Measurements from ENCODE around the gene WDR55.
"Not testable (repeated sequence)": the region's sequence is repeated elsewhere in the genome, so short reads cannot be mapped to it uniquely, and the experiment has no call there.

WDR55 gene, protein sequence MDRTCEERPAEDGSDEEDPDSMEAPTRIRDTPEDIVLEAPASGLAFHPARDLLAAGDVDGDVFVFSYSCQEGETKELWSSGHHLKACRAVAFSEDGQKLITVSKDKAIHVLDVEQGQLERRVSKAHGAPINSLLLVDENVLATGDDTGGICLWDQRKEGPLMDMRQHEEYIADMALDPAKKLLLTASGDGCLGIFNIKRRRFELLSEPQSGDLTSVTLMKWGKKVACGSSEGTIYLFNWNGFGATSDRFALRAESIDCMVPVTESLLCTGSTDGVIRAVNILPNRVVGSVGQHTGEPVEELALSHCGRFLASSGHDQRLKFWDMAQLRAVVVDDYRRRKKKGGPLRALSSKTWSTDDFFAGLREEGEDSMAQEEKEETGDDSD

DNA sequence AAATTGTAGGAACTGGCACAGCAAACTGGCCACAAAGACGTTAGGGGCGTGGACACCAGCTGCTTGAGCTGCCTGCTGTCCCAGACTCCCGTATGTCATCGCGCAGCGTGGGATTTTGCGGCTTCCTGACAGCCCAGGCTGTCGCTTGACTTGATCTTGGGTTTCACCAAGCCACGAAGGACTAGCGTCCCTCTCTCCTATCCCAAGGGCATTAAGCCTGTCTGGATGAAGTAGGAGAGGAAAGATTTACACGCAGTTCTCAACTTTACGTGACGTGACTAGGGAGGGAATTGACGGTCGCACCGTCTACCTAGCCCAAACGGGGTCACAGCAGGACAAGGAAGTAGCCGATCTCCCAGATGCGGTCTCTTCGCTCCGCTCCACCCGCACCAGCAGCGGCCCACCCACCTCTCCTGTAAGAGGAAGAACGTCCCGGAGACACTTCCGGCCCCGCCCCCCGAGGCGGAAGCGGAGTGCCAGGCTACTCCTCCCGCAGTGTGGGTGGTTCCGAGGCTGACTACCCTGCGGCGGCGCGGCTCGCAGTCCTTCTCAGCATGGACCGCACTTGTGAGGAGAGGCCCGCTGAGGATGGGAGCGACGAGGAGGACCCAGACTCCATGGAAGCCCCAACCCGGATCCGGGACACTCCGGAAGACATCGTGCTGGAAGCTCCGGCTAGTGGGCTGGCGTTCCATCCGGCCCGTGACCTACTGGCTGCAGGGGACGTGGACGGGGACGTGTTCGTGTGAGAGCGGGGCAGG lies at the start of gene WDR55:
WDR55 (plus strand) TSS at position 546 of the 761 bp plus-strand sequence; CDS start at position 555, 9 bp downstream.
- Mint-ChIP-seq H3K4me1 (peaks cover 37% of the 10 kb centered on the region), H3K9me3 (no peaks in the 10 kb centered on the region), H3K27ac (peak within 1 kb of the TSS; percentile 97), H3K4me3 (peak within 1 kb of the TSS; percentile 100), H3K36me3 (peaks cover 81% of the 10 kb centered on the region)
- ATAC-seq: peak; percentile 98
- peak; percentile 88 to 97 for DNase-seq (ENCODE audit: low spot score in 2 of 2)

DNA sequence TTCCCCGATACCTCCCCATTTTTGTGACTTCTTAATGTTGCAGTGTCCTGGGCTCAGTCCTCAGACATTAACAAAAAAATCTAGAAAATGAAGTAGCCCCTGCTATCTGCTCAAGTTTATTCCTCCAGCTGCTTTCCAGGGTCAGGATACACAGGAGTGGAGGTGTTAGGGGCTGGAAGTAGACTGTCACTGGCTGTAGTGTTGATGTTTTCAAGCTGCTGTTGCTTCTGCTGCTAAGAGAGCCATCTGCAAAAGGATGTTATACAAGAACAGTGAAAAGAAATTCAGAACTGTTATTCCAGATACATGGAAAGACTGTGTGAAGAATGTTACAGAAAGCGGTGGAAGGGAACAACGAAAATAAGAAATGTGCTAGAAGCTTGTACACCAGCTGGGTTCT lies 42.4 kb upstream of the WDR55 start:
- Mint-ChIP-seq H3K4me1 (no peaks in the 10 kb centered on the region), H3K36me3 (no peaks in the 10 kb centered on the region), H3K9me3 (no peaks in the 10 kb centered on the region), H3K4me3 (no peak overlapping the region), H3K27ac (no peak overlapping the region)
- DNase-seq (ENCODE audit: low spot score in 2 of 2) (no peak), ATAC-seq (no peak)

DNA sequence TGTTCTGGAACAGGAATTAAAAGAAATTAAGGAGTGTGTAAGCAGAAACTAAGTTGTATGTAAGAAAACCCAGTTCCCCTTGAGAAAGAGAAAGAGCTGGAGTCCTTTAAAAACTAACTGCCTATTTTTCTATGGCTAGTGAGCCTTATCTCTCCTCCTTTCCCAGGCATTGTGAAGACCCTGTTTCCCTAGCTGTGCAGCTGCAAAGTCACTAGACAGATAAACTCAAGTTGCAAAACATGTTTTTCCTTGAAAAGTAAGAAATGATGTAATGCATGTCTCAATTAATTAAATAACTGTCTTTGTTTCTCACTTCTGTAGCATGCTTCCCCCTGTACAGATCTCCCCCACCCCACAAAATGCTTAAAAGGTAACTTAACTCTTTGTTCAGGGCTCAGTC lies 41.6 kb upstream of the WDR55 start:
- H3K36me3 Mint-ChIP-seq; H3K9me3 Mint-ChIP-seq; ATAC-seq; H3K4me1 Mint-ChIP-seq; H3K4me3 Mint-ChIP-seq; H3K27ac Mint-ChIP-seq; DNase-seq (ENCODE audit: low spot score in 2 of 2): not testable (repeated sequence)

DNA sequence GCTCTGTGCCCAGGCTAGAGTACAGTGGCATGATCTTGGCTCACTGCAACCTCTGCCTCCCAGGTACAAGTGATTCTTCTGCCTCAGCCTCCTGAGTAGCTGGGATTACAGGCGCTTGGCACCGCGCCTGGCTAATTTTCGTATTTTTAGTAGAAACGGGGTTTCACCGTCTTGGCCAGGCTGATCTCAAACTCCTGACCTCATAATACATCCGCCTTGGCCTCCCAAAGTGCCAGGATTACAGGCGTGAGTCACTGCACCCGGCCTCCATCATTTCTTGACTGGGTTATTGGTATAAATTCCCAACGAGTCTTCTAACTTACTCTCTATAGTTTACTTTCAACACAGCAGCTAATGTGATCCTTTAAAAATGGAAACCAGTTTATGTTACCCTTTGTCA lies 39.8 kb upstream of the WDR55 start:
- H3K4me1 Mint-ChIP-seq; DNase-seq (ENCODE audit: low spot score in 2 of 2); H3K36me3 Mint-ChIP-seq; H3K9me3 Mint-ChIP-seq; H3K27ac Mint-ChIP-seq; H3K4me3 Mint-ChIP-seq; ATAC-seq: not testable (repeated sequence)

DNA sequence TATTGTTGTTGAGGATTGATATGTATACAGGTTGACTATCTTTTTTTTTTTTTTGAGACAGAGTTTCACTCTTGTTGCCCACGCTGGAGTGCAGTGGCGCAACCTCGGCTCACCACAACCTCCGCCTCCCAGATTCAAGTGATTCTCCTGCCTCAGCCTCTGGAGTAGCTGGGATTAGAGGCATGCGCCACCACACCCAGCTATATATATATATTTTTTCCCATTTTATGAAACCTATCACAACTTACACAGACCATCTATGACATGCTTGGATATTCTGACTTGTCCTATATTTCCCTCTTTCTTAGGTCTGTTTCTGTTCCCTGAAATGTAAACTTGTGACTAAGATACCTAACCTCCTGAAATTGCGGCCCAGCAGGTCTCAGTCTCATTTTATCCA lies 36.7 kb upstream of the WDR55 start:
- Mint-ChIP-seq H3K4me1 (peaks cover 21% of the 10 kb centered on the region), H3K4me3 (no peak overlapping the region), H3K36me3 (no peaks in the 10 kb centered on the region), H3K9me3 (no peaks in the 10 kb centered on the region), H3K27ac (no peak overlapping the region)
- DNase-seq (ENCODE audit: low spot score in 2 of 2): no peak
- no peak for ATAC-seq

DNA sequence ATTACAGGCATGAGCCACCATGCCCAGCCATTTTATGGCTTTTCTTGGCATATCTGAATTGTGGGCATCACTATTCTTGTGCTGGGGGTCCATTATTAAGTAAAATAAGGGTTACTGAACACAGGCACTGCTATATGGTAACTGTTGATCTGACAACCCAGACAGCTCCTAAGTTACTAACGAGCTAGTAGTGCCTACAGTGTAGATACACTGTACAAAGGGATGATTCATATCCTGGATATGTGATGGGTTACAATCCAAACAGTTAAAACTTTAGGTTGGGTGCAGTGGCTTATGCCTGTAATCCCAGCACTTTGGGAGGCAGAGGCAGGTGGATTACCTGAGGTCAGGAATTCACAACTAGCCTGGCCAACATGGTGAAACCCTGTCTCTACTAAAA lies 36.0 kb upstream of the WDR55 start:
- no peak for DNase-seq (ENCODE audit: low spot score in 2 of 2)
- no peaks in the 10 kb centered on the region for H3K9me3 Mint-ChIP-seq
- H3K4me1 Mint-ChIP-seq: peaks cover 29% of the 10 kb centered on the region
- no peaks in the 10 kb centered on the region for H3K36me3 Mint-ChIP-seq
- H3K27ac Mint-ChIP-seq: no peak overlapping the region
- no peak for ATAC-seq
- H3K4me3 Mint-ChIP-seq: no peak overlapping the region

DNA sequence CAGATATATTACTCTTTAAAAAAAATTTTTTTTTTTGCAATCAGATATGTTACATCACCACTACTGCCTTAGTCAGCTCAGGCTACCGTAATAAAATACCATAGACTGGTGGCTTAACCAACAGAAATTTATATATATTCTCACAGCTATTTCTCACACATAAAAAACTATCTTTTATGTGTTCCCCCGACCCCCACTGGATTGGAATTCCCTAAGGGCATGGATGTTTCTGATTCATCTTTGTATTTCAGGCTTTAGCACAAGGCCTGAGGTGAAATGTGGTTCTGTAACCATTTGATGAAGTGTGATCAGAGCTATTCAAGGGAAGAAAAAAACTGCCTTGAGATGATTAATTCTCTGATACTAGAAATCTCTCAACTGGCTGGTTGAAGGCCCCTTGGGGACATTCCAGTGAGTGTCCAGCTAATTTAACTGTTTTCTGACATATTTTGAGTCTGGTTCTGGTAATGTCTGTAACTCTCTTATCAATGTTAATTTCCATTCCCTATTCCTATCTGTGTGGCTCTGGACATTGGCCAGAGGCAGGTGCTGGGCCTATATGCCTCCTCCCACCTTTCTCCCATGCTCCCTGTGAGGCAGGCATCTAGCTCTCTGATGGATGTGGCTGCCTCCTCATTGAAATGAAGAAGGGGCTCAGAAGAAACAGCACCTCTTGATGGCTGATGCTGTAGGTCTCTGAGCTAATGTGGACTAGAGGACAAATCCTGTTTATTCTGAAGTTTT lies 34.2 kb upstream of the WDR55 start:
- DNase-seq (ENCODE audit: low spot score in 2 of 2): no peak
- Mint-ChIP-seq H3K4me1 (peaks cover 34% of the 10 kb centered on the region), H3K4me3 (peak overlapping the region; percentile 78), H3K36me3 (no peaks in the 10 kb centered on the region), H3K27ac (no peak overlapping the region), H3K9me3 (no peaks in the 10 kb centered on the region)
- no peak for ATAC-seq

DNA sequence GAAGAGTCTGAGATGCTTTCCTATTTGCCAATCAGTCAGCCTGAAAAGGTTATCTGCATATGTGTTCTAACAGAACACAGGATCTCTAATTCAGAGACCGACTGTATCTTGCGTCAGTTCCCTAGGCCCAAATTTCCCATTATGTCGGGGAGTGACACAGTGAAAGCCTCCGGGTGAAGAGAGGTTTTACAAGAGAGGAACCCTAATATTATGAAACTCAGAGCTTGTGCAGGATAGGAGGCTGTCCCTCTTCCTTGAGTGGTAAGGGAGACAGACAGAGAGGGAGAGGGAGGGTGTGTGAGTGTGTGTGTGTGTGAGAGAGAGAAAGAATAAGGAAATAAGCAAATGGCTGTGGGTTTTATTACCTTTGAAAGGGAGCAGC lies 33.7 kb upstream of the WDR55 start:
- ATAC-seq: no peak
- no peak for DNase-seq (ENCODE audit: low spot score in 2 of 2)
- no peaks in the 10 kb centered on the region for H3K9me3 Mint-ChIP-seq
- peak overlapping the region; percentile 78 for H3K4me3 Mint-ChIP-seq
- H3K36me3 Mint-ChIP-seq: no peaks in the 10 kb centered on the region
- no peak overlapping the region for H3K27ac Mint-ChIP-seq
- H3K4me1 Mint-ChIP-seq: peaks cover 37% of the 10 kb centered on the region

DNA sequence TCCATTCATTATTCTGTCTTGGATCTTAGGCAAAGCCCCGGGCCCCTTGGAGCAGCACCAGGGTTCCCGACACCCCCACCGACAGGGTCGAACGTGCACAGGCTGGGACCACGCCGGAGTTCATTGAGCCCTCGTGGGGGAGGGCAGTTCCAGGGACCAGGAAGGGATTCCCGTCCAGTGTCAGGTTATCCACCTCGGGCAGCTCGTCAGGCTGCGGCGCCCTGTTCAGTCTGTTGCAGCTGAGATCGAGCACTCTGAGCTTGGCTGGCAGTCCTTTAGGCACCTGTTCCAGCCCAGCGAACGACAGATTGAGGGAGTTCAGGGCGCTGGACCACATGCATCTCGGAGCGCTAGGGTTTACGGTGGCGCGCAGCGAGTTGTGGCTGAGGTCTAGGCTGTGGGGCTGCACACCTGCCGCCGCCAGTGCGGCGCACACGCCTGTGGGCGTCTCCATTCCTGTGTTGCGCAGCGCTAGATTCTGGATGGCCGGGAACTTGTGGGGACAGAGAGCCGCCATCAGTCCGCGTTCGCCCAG lies 32.8 kb upstream of the WDR55 start:
- ATAC-seq: peak; percentile 38
- peak overlapping the region; percentile 78 for H3K4me3 Mint-ChIP-seq
- no peak overlapping the region for H3K27ac Mint-ChIP-seq
- no peak for DNase-seq (ENCODE audit: low spot score in 2 of 2)
- no peaks in the 10 kb centered on the region for H3K36me3 Mint-ChIP-seq
- peaks cover 37% of the 10 kb centered on the region for H3K4me1 Mint-ChIP-seq
- H3K9me3 Mint-ChIP-seq: no peaks in the 10 kb centered on the region

DNA sequence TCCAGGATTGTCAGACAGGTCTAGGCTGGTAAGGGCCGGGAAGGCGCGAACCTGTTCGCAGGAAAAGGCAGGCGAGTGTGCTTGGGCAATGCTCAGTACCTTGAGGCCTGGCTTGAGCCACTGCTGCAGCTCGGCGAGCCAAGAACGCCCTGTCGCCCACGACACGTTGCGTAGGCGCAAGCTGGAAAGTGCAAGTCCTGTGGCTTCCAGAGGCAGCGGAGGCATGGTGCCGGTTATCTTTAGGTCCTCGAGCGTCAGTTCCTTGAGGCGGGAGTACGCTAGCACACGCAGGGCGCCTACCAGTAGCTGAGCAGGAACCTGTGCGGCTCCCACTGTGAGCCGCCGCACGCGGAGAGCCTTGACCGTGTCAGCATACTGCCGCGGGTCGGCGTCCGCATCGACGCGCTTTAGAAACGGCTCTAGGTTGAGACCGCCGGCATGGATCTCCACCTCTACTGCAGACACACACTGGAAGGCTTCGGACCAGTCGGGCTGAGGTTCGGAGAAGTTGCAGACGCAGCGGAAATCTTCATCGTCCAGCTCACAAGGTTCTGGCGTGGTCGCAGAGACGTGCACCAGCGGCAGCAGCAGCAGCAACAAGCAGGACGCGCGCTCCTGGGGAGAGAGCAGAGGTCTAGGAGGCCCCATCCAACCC lies 32.2 kb upstream of the WDR55 start:
- Mint-ChIP-seq H3K4me1 (peaks cover 37% of the 10 kb centered on the region), H3K27ac (peak overlapping the region; percentile 30), H3K36me3 (no peaks in the 10 kb centered on the region), H3K9me3 (no peaks in the 10 kb centered on the region), H3K4me3 (peak overlapping the region; percentile 78)
- ATAC-seq: peak; percentile 74
- DNase-seq (ENCODE audit: low spot score in 2 of 2): peak; percentile 25 to 73

DNA sequence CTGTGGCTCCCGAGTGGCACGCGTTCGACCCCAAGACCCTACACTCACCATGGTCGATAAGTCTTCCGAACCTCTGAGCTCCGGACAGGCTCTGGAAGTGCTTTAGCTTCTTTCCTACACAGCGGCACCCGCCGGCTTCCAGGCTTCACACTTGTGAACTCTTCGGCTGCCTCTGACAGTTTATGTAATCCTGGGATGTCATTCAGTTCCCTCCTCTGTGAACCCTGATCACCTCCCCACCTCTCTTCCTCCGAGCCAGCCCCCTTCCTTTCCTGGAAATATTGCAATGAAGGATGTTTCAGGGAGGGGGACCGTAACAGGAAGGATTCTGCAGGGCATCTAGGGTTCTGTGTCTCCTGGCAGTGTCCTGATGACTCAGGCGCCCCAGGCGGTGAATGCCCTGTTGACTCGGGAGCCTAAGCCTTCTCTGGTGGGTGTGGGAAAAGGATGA lies 31.7 kb upstream of the WDR55 start, which contains the start of gene CD14:
CD14 (minus strand) TSS at position 155 of the 451 bp plus-strand sequence; CDS start at position 51, 104 bp downstream.
- H3K27ac Mint-ChIP-seq: peak within 1 kb of the TSS; percentile 30
- peak within 1 kb of the TSS; percentile 78 for H3K4me3 Mint-ChIP-seq
- DNase-seq (ENCODE audit: low spot score in 2 of 2): peak in 1 of 2 donors; percentile 21
- H3K9me3 Mint-ChIP-seq: no peaks in the 10 kb centered on the region
- no peaks in the 10 kb centered on the region for H3K36me3 Mint-ChIP-seq
- peaks cover 41% of the 10 kb centered on the region for H3K4me1 Mint-ChIP-seq
- no peak for ATAC-seq

DNA sequence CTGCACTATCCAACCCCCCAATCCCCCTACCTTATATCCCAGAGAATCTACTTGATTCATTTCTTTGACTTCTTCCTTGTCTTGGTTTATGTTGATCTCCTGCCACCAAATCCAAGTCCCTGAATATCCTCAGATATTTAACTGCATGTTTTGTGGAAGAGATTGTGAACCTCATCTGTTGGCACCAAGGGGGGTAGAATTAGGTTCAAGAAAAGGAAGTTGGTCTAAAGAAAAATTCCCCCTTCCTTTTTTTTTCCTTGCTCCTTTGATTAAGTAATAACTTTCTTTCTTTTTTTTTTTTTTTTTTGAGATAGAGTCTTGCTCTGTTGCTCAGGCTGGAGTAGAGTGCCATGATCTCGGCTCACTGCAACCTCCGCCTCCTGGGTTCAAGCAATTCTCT lies 31.2 kb upstream of the WDR55 start:
- ATAC-seq: no peak
- H3K36me3 Mint-ChIP-seq: no peaks in the 10 kb centered on the region
- H3K9me3 Mint-ChIP-seq: no peaks in the 10 kb centered on the region
- peak overlapping the region; percentile 30 for H3K27ac Mint-ChIP-seq
- peaks cover 46% of the 10 kb centered on the region for H3K4me1 Mint-ChIP-seq
- DNase-seq (ENCODE audit: low spot score in 2 of 2): no peak
- H3K4me3 Mint-ChIP-seq: peak overlapping the region; percentile 78

DNA sequence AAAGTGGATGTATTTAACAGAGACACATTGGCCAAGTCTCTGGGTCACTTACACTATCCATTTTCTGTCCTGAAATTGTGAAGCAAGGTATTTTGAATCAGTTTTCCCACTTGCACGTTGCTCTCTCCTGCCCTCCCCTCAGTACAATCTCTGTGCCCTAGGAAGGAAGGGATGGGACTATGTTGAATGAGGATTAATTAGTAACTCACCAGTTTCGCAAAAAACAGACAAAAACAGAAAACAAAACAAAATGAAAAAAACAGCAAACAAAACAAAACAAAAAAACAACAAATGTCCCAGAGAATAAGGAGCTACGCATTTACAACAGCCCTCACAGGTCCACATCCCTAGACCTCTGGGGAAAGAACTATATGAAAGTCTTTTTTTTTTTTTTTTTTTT lies 30.6 kb upstream of the WDR55 start:
- Mint-ChIP-seq H3K4me3 (peak overlapping the region; percentile 78), H3K4me1 (peaks cover 51% of the 10 kb centered on the region), H3K36me3 (no peaks in the 10 kb centered on the region), H3K9me3 (no peaks in the 10 kb centered on the region), H3K27ac (no peak overlapping the region)
- DNase-seq (ENCODE audit: low spot score in 2 of 2): no peak
- no peak for ATAC-seq

DNA sequence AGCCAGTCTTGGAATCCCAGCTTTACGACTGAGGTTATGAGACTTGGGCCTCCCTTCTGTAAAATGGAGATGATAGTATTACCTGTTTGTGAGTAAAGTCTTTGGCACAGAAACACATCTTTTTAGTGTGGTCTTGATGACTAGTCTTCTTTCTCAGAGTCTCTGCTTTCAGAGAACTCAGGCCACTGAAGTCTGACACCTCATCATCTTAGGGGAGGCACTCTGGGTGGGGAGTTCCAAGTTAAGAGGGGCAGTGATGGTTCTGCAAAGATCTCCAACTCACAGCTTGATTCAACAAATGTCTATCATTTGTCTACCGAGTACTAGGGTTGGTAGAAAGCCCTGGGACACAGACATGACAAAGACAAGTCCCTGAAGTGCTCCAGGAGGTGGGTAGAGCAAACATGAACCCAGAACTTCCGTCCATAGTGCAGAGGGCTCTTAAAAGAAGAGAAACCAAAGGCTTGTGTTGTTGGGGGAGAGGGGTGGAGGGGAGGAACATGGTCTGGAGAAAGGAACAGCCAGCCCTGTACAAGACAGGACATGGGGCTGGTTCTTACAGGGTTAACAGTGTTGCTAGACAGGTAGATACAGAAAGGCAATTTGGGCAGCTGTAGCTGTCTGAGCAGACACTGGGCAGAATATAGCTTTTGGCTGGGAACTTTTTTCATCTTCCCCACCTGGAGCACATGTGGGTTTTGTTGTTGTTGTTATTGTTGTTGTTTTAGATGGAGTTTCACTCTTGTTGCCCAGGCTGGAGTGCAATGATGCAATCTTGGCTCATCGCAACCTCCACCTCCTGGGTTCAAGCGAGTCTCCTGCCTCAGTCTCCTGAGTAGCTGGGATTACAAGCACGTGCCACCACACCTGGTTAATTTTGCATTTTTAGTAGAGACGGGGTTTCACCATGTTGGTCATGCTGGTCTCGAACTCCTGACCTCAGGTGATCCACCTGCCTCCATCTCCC lies 29.1 kb upstream of the WDR55 start:
- Mint-ChIP-seq H3K27ac (peak overlapping the region; percentile 56), H3K4me1 (peaks cover 59% of the 10 kb centered on the region), H3K9me3 (no peaks in the 10 kb centered on the region), H3K4me3 (peak overlapping the region; percentile 27), H3K36me3 (no peaks in the 10 kb centered on the region)
- ATAC-seq (peak; percentile 61), DNase-seq (ENCODE audit: low spot score in 2 of 2) (peak in 1 of 2 donors; percentile 62)

Data from stimulated activated effector memory CD8-positive, alpha-beta T cell treated with anti-CD3 and anti-CD28 coated beads, Interleukin-12 subunit alpha, Interleukin-12 subunit beta, amount 100 ng/mL, for 72 hours (primary cell).